GM23338 (cell line): ENCODE data around the gene ZFP92. TPM values are rescaled to one million over a fixed set of nuclear protein-coding genes. Genes with fewer than 3 reads are reported as not detected.
"Not testable (repeated sequence)": the region's sequence is repeated elsewhere in the genome, so short reads cannot be mapped to it uniquely, and the experiment has no call there.

Experiments
- ATAC-seq: fragments of 200-7000 bp; cut with Tn5 transposase; 3 replicates; pipeline ENCODE4 v1.9.1; 2020
- DNase-seq: peaks from one replicate; pipeline ENCODE4 v3.0.0-alpha.2; 2015; ENCODE audit warnings: low spot score
- H2AFZ ChIP-seq: fragments of 200-600 bp; sonication (generic); 2 replicates; pipeline ENCODE4 v1.8.0; 2016; ENCODE audit warnings: antibody characterized with exemption, mild to moderate bottlenecking, moderate library complexity
- H3F3A ChIP-seq: fragments of 200-600 bp; sonication (generic); replicated peaks from 2 replicates; pipeline ENCODE4 v1.8.0; 2017; ENCODE audit warnings: antibody characterized with exemption, mixed run types, low read depth
- H3K27ac ChIP-seq: fragments of 200-600 bp; sonication (generic); 2 replicates; pipeline ENCODE4 v1.6.1; 2016; ENCODE audit warnings: low read depth
- H3K27me3 ChIP-seq: fragments of 200-600 bp; sonication (generic); 2 replicates; pipeline ENCODE4 v1.8.0; 2016; ENCODE audit warnings: mild to moderate bottlenecking, mixed run types, moderate library complexity; ENCODE audit not compliant: insufficient read depth
- H3K36me3 ChIP-seq: fragments of 200-600 bp; sonication (generic); 2 replicates; pipeline ENCODE4 v1.8.0; 2016; ENCODE audit warnings: mild to moderate bottlenecking; ENCODE audit not compliant: insufficient read depth
- H3K4me1 ChIP-seq: fragments of 200-600 bp; sonication (generic); 2 replicates; pipeline ENCODE4 v1.8.0; 2016; ENCODE audit warnings: mild to moderate bottlenecking, moderate library complexity; ENCODE audit not compliant: insufficient read depth
- H3K4me2 ChIP-seq: fragments of 200-600 bp; sonication (generic); 2 replicates; pipeline ENCODE4 v1.7.1; 2017; ENCODE audit warnings: mixed run types
- H3K4me3 ChIP-seq: fragments of 200-600 bp; sonication (generic); 2 replicates; pipeline ENCODE4 v1.6.1; 2016; ENCODE audit warnings: mixed run types
- H3K79me2 ChIP-seq: fragments of 200-600 bp; sonication (generic); replicated peaks from 2 replicates; pipeline ENCODE4 v1.8.0; 2017; ENCODE audit warnings: mild to moderate bottlenecking; ENCODE audit not compliant: insufficient read depth
- H3K9me2 ChIP-seq: fragments of 200-600 bp; sonication (generic); 2 replicates; pipeline ENCODE4 v1.8.0; 2017; ENCODE audit not compliant: insufficient read depth
- H4K20me1 ChIP-seq: fragments of 200-600 bp; sonication (generic); replicated peaks from 2 replicates; pipeline ENCODE4 v1.8.0; 2017; ENCODE audit warnings: mild to moderate bottlenecking; ENCODE audit not compliant: insufficient read depth
- H3K27ac Mint-ChIP-seq: 2 replicates; pipeline ENCODE4 v1.8.0; 2020; ENCODE audit warnings: inconsistent platforms, mild to moderate bottlenecking, moderate library complexity, mixed read lengths
- H3K27me3 Mint-ChIP-seq: 3 replicates; pipeline ENCODE4 v1.8.0; 2022; ENCODE audit warnings: low read depth, mild to moderate bottlenecking, moderate library complexity, mixed read lengths, inconsistent platforms; ENCODE audit not compliant: insufficient read depth, poor library complexity
- H3K36me3 Mint-ChIP-seq: 3 replicates; pipeline ENCODE4 v1.8.0; 2021; ENCODE audit warnings: low read depth, mild to moderate bottlenecking, inconsistent platforms, moderate library complexity, mixed read lengths
- H3K4me1 Mint-ChIP-seq: 3 replicates; pipeline ENCODE4 v1.8.0; 2020; ENCODE audit warnings: mild to moderate bottlenecking, inconsistent platforms, mixed read lengths
- H3K4me3 Mint-ChIP-seq: 3 replicates; pipeline ENCODE4 v1.8.0; 2021; ENCODE audit warnings: moderate library complexity, mild to moderate bottlenecking, inconsistent platforms, mixed read lengths
- H3K9me3 Mint-ChIP-seq: 3 replicates; pipeline ENCODE4 v1.8.0; 2020; ENCODE audit warnings: moderate library complexity, mild to moderate bottlenecking, inconsistent platforms, mixed read lengths
- CREB1 ChIP-seq: fragments of 250-450 bp; sonication (Bioruptor Pico); IDR thresholded peaks from 2 replicates; pipeline ENCODE4 v1.5.0; 2020; ENCODE audit warnings: low read depth, mild to moderate bottlenecking, moderate library complexity
- EZH2 ChIP-seq: fragments of 200-600 bp; sonication (generic); IDR thresholded peaks from one replicate; pipeline ENCODE4 v1.8.0; 2017; ENCODE audit warnings: antibody characterized with exemption, mild to moderate bottlenecking, low read depth; ENCODE audit not compliant: unreplicated experiment
- EZH2phosphoT487 ChIP-seq: fragments of 200-600 bp; sonication (generic); IDR thresholded peaks from one replicate; pipeline ENCODE4 v1.8.1; 2018; ENCODE audit warnings: antibody characterized with exemption; ENCODE audit not compliant: unreplicated experiment
- JUNB ChIP-seq: IDR thresholded peaks from one replicate; pipeline ENCODE4 v1.6.1; 2016; ENCODE audit warnings: antibody characterized with exemption; ENCODE audit not compliant: unreplicated experiment
- NANOG ChIP-seq: IDR thresholded peaks from 2 replicates; pipeline ENCODE4 v1.6.1; 2016; ENCODE audit warnings: antibody characterized with exemption, borderline replicate concordance
- POLR2AphosphoS5 ChIP-seq: IDR thresholded peaks from 2 replicates; pipeline ENCODE4 v1.6.1; 2016; ENCODE audit warnings: antibody characterized with exemption, low read depth
- REST ChIP-seq: IDR thresholded peaks from one replicate; pipeline ENCODE4 v1.6.1; 2018; ENCODE audit warnings: antibody characterized with exemption; ENCODE audit not compliant: unreplicated experiment
- STAT1 ChIP-seq: IDR thresholded peaks from one replicate; pipeline ENCODE4 v1.6.1; 2016; ENCODE audit warnings: antibody characterized with exemption; ENCODE audit not compliant: unreplicated experiment
- ZNF114 ChIP-seq: fragments of 250-450 bp; sonication (Bioruptor Pico); IDR thresholded peaks from 2 replicates; pipeline ENCODE4 v1.5.0; 2020; ENCODE audit warnings: mild to moderate bottlenecking, moderate library complexity
- polyA plus RNA-seq: library from polyadenylated mRNA; unstranded; fragments of >200 nt; fragmentation: Nextera tagmentation; extraction: Ambion mirVana; gene quantifications from 2 replicates; pipeline ENCODE4 v1.2.1, GENCODE V29; 2016
- total RNA-seq: library from RNA; depleted of rRNA; stranded (reverse); fragments of >200 nt; shearing (Covaris generic); gene quantifications from 2 replicates; pipeline ENCODE4 v1.2.3, GENCODE V29; 2014
- TF ChIP-seq, protein P1 (sequence below), 2 experiments: fragments of 200-600 bp in 1 of 2; sonication (generic) in 1 of 2; conservative IDR thresholded peaks; 2 replicates each; pipeline versions ENCODE4 v1.5.1 to v1.6.1; 2016 to 2017; ENCODE audit warnings: antibody characterized with exemption in 2 of 2, low read depth in 2 of 2, mild to moderate bottlenecking in 2 of 2, moderate library complexity in 1 of 2
- TF ChIP-seq, protein P2 (sequence below): IDR thresholded peaks from 2 replicates; pipeline ENCODE4 v1.6.1; 2016; ENCODE audit warnings: antibody characterized with exemption

The ZFP92 gene
- total and polyA plus RNA-seq, 2 experiments from 2014 or later = 0.05 to 0.52 TPM

DNA sequence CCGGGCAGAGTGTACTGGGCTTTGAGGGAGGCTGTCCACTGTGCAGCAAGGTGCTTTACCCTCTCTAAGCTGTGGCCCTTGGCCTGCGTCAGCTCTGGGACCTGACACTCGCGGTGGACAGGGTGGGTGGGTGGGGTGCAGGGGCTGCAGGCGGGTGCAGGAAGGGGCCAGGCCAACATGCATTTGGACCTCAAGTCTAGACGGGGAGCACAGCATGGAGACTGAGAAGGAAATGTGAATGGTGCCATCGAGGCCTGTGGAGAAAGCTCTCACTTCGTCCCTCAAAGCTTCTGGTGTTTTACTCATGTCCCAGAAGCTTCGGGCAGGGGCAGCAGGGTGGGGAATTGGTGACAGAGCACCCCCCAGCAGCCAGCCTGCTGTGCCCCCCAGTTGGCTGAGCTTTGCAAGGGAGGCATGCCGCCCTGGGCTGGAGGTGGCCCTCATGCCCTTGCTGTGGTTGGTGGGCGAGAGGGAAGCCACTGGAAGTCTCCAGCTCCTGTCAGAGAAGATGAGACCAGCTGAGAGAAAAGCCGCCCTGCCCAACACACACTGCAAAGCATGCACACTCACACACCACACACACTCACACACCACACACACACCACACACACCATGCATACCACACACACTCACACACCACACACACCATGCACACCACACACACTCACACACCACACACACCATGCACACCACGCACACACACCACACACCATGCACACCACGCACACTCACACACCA is 22.4 kb upstream of the ZFP92 start:
- DNase-seq (no peak), ATAC-seq (no peak)
- H3K4me3 Mint-ChIP-seq = no peak overlapping the region

GRCh38 chrX:153389460-153389768 is 21.9 kb upstream of the ZFP92 start:
- not testable (repeated sequence) for ATAC-seq, H3K27me3 Mint-ChIP-seq, H3K9me3 Mint-ChIP-seq, H3K4me2 ChIP-seq, H3K27me3 ChIP-seq, H3F3A ChIP-seq, H3K36me3 Mint-ChIP-seq, H3K27ac ChIP-seq, H3K4me3 ChIP-seq, H3K79me2 ChIP-seq, H3K36me3 ChIP-seq, H3K4me1 ChIP-seq, H3K9me2 ChIP-seq, H3K27ac Mint-ChIP-seq, H2AFZ ChIP-seq, H3K4me3 Mint-ChIP-seq, H3K4me1 Mint-ChIP-seq, DNase-seq, H4K20me1 ChIP-seq

More for the DNA sequence above, 22.4 kb upstream of the ZFP92 start:
- Histone ChIP-seq H3K27me3 (no peaks in the 10 kb centered on the region), H3K36me3 (no peaks in the 10 kb centered on the region), H2AFZ (no peak overlapping the region), H4K20me1 (no peaks in the 10 kb centered on the region), H3K4me3 (no peak overlapping the region), H3K79me2 (no peaks in the 10 kb centered on the region), H3F3A (no peaks in the 10 kb centered on the region), H3K27ac (no peak overlapping the region), H3K4me2 (no peak overlapping the region), H3K9me2 (no peaks in the 10 kb centered on the region), H3K4me1 (no peaks in the 10 kb centered on the region)
- Mint-ChIP-seq H3K4me1 (no peaks in the 10 kb centered on the region), H3K9me3 (no peaks in the 10 kb centered on the region; the same call in 2 of the 3 replicates), H3K36me3 (no peaks in the 10 kb centered on the region), H3K27ac (no peak overlapping the region), H3K27me3 (no peaks in the 10 kb centered on the region)
- TF ChIP-seq POLR2AphosphoS5 (no peak), CREB1 (CRISPR knock-in tag) (no peak), ZNF114 (CRISPR knock-in tag) (no peak), NANOG (no peak), EZH2phosphoT487 (no peak), EZH2 (no peak), JUNB (no peak), STAT1 (no peak), REST (no peak)
- TF ChIP-seq, protein P1, sequence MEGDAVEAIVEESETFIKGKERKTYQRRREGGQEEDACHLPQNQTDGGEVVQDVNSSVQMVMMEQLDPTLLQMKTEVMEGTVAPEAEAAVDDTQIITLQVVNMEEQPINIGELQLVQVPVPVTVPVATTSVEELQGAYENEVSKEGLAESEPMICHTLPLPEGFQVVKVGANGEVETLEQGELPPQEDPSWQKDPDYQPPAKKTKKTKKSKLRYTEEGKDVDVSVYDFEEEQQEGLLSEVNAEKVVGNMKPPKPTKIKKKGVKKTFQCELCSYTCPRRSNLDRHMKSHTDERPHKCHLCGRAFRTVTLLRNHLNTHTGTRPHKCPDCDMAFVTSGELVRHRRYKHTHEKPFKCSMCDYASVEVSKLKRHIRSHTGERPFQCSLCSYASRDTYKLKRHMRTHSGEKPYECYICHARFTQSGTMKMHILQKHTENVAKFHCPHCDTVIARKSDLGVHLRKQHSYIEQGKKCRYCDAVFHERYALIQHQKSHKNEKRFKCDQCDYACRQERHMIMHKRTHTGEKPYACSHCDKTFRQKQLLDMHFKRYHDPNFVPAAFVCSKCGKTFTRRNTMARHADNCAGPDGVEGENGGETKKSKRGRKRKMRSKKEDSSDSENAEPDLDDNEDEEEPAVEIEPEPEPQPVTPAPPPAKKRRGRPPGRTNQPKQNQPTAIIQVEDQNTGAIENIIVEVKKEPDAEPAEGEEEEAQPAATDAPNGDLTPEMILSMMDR (conservative IDR thresholded peaks at IDR 0.05; ENCODE audit: low read depth in 2 of 2) = no peak
- TF ChIP-seq, protein P2, sequence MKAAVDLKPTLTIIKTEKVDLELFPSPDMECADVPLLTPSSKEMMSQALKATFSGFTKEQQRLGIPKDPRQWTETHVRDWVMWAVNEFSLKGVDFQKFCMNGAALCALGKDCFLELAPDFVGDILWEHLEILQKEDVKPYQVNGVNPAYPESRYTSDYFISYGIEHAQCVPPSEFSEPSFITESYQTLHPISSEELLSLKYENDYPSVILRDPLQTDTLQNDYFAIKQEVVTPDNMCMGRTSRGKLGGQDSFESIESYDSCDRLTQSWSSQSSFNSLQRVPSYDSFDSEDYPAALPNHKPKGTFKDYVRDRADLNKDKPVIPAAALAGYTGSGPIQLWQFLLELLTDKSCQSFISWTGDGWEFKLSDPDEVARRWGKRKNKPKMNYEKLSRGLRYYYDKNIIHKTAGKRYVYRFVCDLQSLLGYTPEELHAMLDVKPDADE = no peak
